ENCODE measurements around the gene PSMB9.

GRCh38 chr6:32852018-32852843, 1.8 kb upstream of the PSMB9 start:
- TF ChIP-seq SUZ12 (IDR thresholded peaks at IDR 0.05; ENCODE audit: extremely low read depth, insufficient read depth, insufficient read length) (no peak), ZNF274 (IDR thresholded peaks at IDR 0.05; ENCODE audit: low read depth, low read length) (no peak), YY1 (IDR thresholded peaks at IDR 0.05; ENCODE audit: insufficient read depth, insufficient read length) (no peak)
